Measurements from ENCODE around the gene SLC36A4.

DNA sequence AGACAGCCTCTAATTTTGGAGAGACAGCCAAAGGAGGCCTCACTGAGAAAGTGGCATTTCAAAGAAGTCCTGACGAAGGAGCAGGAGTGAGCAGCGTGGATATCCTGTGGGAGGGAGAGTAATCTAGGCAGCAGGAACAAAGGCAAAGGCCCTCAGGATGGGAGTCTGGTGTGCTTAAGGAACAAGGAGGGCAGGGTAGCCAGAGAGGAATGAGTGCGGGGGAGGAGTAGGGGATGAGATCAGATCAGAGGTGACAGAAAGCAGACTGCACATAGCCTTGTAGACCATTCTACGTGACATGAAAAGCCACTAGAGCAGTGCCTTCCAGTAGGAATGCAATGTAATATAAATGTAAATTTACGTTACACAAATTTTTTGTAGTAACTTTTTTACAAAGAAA is 5.6 kb downstream of the SLC36A4 start:
- TF ChIP-seq, protein P1, sequence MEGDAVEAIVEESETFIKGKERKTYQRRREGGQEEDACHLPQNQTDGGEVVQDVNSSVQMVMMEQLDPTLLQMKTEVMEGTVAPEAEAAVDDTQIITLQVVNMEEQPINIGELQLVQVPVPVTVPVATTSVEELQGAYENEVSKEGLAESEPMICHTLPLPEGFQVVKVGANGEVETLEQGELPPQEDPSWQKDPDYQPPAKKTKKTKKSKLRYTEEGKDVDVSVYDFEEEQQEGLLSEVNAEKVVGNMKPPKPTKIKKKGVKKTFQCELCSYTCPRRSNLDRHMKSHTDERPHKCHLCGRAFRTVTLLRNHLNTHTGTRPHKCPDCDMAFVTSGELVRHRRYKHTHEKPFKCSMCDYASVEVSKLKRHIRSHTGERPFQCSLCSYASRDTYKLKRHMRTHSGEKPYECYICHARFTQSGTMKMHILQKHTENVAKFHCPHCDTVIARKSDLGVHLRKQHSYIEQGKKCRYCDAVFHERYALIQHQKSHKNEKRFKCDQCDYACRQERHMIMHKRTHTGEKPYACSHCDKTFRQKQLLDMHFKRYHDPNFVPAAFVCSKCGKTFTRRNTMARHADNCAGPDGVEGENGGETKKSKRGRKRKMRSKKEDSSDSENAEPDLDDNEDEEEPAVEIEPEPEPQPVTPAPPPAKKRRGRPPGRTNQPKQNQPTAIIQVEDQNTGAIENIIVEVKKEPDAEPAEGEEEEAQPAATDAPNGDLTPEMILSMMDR (conservative IDR thresholded peaks at IDR 0.05; ENCODE audit: low read depth, low read length) = no peak
- TF ChIP-seq EZH2 (IDR thresholded peaks at IDR 0.05; ENCODE audit: borderline replicate concordance, low read depth, low read length, poor library complexity, severe bottlenecking) = no peak

Measured in A673 (cell line).